ENCODE data around the gene CDCP2. TPM values are rescaled to one million over a fixed set of nuclear protein-coding genes. Genes with fewer than 3 reads are reported as not detected.

CDCP2 gene
- total and polyA plus RNA-seq, 2 of the 8 experiments (the other 6 are each of a cell fraction or from before 2014, with no cell fraction given) = not detected

DNA sequence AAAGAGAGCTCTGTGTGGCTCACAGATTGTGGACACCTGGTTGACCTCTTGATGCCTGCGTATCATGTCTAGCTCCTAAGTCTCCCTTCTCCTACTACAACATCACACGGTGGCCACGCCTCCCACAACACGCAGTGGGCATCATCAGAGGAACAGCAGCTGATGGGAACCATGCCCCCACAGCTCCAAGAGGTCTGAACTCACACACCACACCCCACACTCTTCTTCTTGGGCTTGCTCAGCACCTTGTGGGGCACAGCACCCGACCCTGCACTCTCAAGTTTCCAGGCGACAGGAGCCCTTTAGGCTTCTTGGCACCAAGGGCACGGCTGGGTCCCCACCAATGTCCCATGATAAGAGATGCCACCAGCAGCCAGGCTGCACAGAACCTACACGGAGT lies 18.8 kb upstream of the CDCP2 start (continued):
- TF ChIP-seq RNF2 (IDR thresholded peaks at IDR 0.05; ENCODE audit: borderline replicate concordance, low read depth, low read length, missing control alignments, poor library complexity, severe bottlenecking) = no peak
- TF ChIP-seq SIX5 (IDR thresholded peaks at IDR 0.05; ENCODE audit: low read depth, low read length) = no peak
- TF ChIP-seq SP1 (IDR thresholded peaks at IDR 0.05; ENCODE audit: low read depth, low read length) = no peak
- TF ChIP-seq, protein P1, sequence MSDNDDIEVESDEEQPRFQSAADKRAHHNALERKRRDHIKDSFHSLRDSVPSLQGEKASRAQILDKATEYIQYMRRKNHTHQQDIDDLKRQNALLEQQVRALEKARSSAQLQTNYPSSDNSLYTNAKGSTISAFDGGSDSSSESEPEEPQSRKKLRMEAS (IDR thresholded peaks at IDR 0.05) = no peak
- TF ChIP-seq EZH2 (IDR thresholded peaks at IDR 0.05; ENCODE audit: low read depth, low read length, severe bottlenecking) = no peak

Measured in H1 (cell line).